ENCODE results near the gene BRD9.
A peak's percentile ranks its signal among the peaks of the same experiment; 100 is the strongest.
"Not testable (repeated sequence)": the region's sequence is repeated elsewhere in the genome, so short reads cannot be mapped to it uniquely, and the experiment has no call there.

BRD9 gene

GRCh38 chr5:923281-923873 lies 30.8 kb upstream of the BRD9 start:
- Histone ChIP-seq H3K4me1 (no peaks in the 10 kb centered on the region), H3K27me3 (no peaks in the 10 kb centered on the region; the same call in 1 of the 2 replicates), H3K4me3 (ENCODE audit: low read depth, low read length) (no peak overlapping the region), H3K36me3 (no peaks in the 10 kb centered on the region; the same call in 1 of the 2 replicates), H3K9me3 (no peaks in the 10 kb centered on the region)
- peak; percentile 93 for DNase-seq
- TF ChIP-seq CTCF (IDR thresholded peaks at IDR 0.05; ENCODE audit: low read depth, low read length) = peak; percentile 96

- no peak for TF ChIP-seq CTCF (IDR thresholded peaks at IDR 0.05; ENCODE audit: low read depth, low read length)
- Histone ChIP-seq H3K4me3 (ENCODE audit: low read depth, low read length) (no peak overlapping the region), H3K36me3 (no peaks in the 10 kb centered on the region; the same call in 1 of the 2 replicates), H3K27me3 (no peaks in the 10 kb centered on the region; the same call in 1 of the 2 replicates), H3K4me1 (no peaks in the 10 kb centered on the region), H3K9me3 (no peaks in the 10 kb centered on the region)
- no peak for DNase-seq
These were observed 30.1 kb upstream of the BRD9 start for GRCh38 chr5:922436-923280.

- no peak for TF ChIP-seq CTCF (IDR thresholded peaks at IDR 0.05; ENCODE audit: low read depth, low read length)
- Histone ChIP-seq H3K4me1 (no peaks in the 10 kb centered on the region), H3K4me3 (ENCODE audit: low read depth, low read length) (no peak overlapping the region), H3K9me3 (no peaks in the 10 kb centered on the region), H3K36me3 (peaks cover 8% of the 10 kb centered on the region), H3K27me3 (no peaks in the 10 kb centered on the region; the same call in 1 of the 2 replicates)
- no peak for DNase-seq
These were observed 29.1 kb upstream of the BRD9 start for GRCh38 chr5:921456-922435.

GRCh38 chr5:920321-920720 lies 27.7 kb upstream of the BRD9 start:
- DNase-seq = no peak
- H3K9me3 ChIP-seq = no peaks in the 10 kb centered on the region
- no peaks in the 10 kb centered on the region for H3K4me1 ChIP-seq
- no peaks in the 10 kb centered on the region for H3K27me3 ChIP-seq
- peaks cover 21% of the 10 kb centered on the region for H3K36me3 ChIP-seq
- TF ChIP-seq CTCF (IDR thresholded peaks at IDR 0.05; ENCODE audit: low read depth, low read length) = no peak
- H3K4me3 ChIP-seq (ENCODE audit: low read depth, low read length) = no peak overlapping the region

- H3K9me3 ChIP-seq = no peaks in the 10 kb centered on the region
- no peak for DNase-seq
- no peaks in the 10 kb centered on the region for H3K27me3 ChIP-seq
- no peak overlapping the region for H3K4me3 ChIP-seq (ENCODE audit: low read depth, low read length)
- peaks cover 26% of the 10 kb centered on the region for H3K36me3 ChIP-seq
- no peaks in the 10 kb centered on the region for H3K4me1 ChIP-seq
- TF ChIP-seq CTCF (IDR thresholded peaks at IDR 0.05; ENCODE audit: low read depth, low read length) = no peak
These were observed 26.9 kb upstream of the BRD9 start for GRCh38 chr5:919356-920000.

- H3K9me3 ChIP-seq; H3K4me3 ChIP-seq (ENCODE audit: low read depth, low read length); DNase-seq; H3K4me1 ChIP-seq; H3K27me3 ChIP-seq: not testable (repeated sequence)
- peaks cover 32% of the 10 kb centered on the region for H3K36me3 ChIP-seq
These were observed 26.1 kb upstream of the BRD9 start for GRCh38 chr5:918717-919116.

Measured in BE2C (cell line).